Tibial artery (tissue), 4 donors: ENCODE measurements around the gene BNC2.

Source experiments
- DNase-seq, 2 donors: peaks; one replicate each; pipeline ENCODE4 v3.0.0-alpha.2; 2019
- H3K27ac ChIP-seq, 2 donors: fragments of 200-600 bp; sonication (generic) in 1 of 2; 1 replicate in 1 of 2; 2 replicates in 1 of 2; pipeline ENCODE4 v1.5.1; 2018 to 2019; ENCODE audit warnings: mild to moderate bottlenecking in 1 of 2
- H3K27me3 ChIP-seq, 2 donors: fragments of 200-600 bp; sonication (generic) in 1 of 2; one replicate each; pipeline versions ENCODE4 v1.5.1 to v1.6.0; 2016 to 2019
- H3K36me3 ChIP-seq, 3 donors: fragments of 200-600 bp; sonication (generic) in 2 of 3; one replicate each; pipeline ENCODE4 v1.5.1; 2016 to 2019; ENCODE audit warnings: mild to moderate bottlenecking in 2 of 3
- H3K4me1 ChIP-seq, 4 donors: fragments of 200-600 bp; sonication (generic) in 2 of 4; 1 replicate in 3 of 4; 2 replicates in 1 of 4; pipeline ENCODE4 v1.5.1; 2016 to 2019
- H3K4me3 ChIP-seq, 2 donors: fragments of 200-600 bp; sonication (generic) in 1 of 2; 1 replicate in 1 of 2; 2 replicates in 1 of 2; pipeline ENCODE4 v1.5.1; 2018 to 2019; ENCODE audit warnings: mild to moderate bottlenecking in 2 of 2
- H3K9me3 ChIP-seq, 3 donors: fragments of 200-600 bp; sonication (generic) in 1 of 3; one replicate each; pipeline ENCODE4 v1.5.1; 2016 to 2019
- CTCF ChIP-seq, 2 experiments: fragments of 200-600 bp in 1 of 2; fragments of 450-650 bp in 1 of 2; IDR thresholded peaks; one replicate each; pipeline ENCODE4 v1.5.1; 2017 to 2019; ENCODE audit warnings: antibody characterized with exemption in 2 of 2, mild to moderate bottlenecking in 1 of 2, moderate library complexity in 1 of 2
- intact Hi-C: fragments of 100-400 bp; cut with DNase I; formaldehyde crosslinking; loops from one replicate; pipeline ENCODE4 v1.15.0; 2023; ENCODE audit warnings: low total_unique reads

The BNC2 gene

GRCh38 chr9:16591092-16591491 lies 279.4 kb downstream of the BNC2 start:
- Histone ChIP-seq H3K4me1 (no peaks in the 10 kb centered on the region), H3K36me3 (no peaks in the 10 kb centered on the region), H3K9me3 (no peaks in the 10 kb centered on the region), H3K27me3 (no peaks in the 10 kb centered on the region), H3K4me3 (no peak overlapping the region), H3K27ac (no peak overlapping the region)
- DNase-seq = no peak
- intact Hi-C loops = no loop called here
- no peak for TF ChIP-seq CTCF (IDR thresholded peaks at IDR 0.05)

GRCh38 chr9:16585591-16585990 lies 284.9 kb downstream of the BNC2 start:
- Histone ChIP-seq H3K27ac (no peak overlapping the region), H3K9me3 (no peaks in the 10 kb centered on the region), H3K27me3 (no peaks in the 10 kb centered on the region), H3K36me3 (no peaks in the 10 kb centered on the region), H3K4me3 (no peak overlapping the region), H3K4me1 (peaks cover 0 to 17% (median 5%) of the 10 kb centered on the region in 4 donors)
- DNase-seq = no peak
- intact Hi-C loops = no loop called here
- no peak for TF ChIP-seq CTCF (IDR thresholded peaks at IDR 0.05)

- Histone ChIP-seq H3K36me3 (no peaks in the 10 kb centered on the region), H3K9me3 (no peaks in the 10 kb centered on the region), H3K27me3 (no peaks in the 10 kb centered on the region), H3K27ac (no peak overlapping the region), H3K4me3 (no peak overlapping the region), H3K4me1 (peaks cover 0 to 27% (median 8%) of the 10 kb centered on the region in 4 donors)
- intact Hi-C loops = no loop called here
- no peak for TF ChIP-seq CTCF (IDR thresholded peaks at IDR 0.05)
- DNase-seq = no peak
Observed at GRCh38 chr9:16579872-16580432, 290.5 kb downstream of the BNC2 start.

GRCh38 chr9:16575986-16576245 lies 294.6 kb downstream of the BNC2 start:
- TF ChIP-seq CTCF (IDR thresholded peaks at IDR 0.05) = no peak
- peak overlapping the region in 1 of 2 donors; percentile 38 for H3K27ac ChIP-seq
- intact Hi-C loops = no loop called here
- no peaks in the 10 kb centered on the region for H3K27me3 ChIP-seq
- H3K4me3 ChIP-seq = peak overlapping the region in 1 of 2 donors; percentile 6
- no peaks in the 10 kb centered on the region for H3K9me3 ChIP-seq
- peaks cover 0 to 11% (median 2%) of the 10 kb centered on the region in 4 donors for H3K4me1 ChIP-seq
- DNase-seq = no peak
- no peaks in the 10 kb centered on the region for H3K36me3 ChIP-seq

GRCh38 chr9:16575142-16575985 lies 295.1 kb downstream of the BNC2 start:
- TF ChIP-seq CTCF (IDR thresholded peaks at IDR 0.05) = no peak
- intact Hi-C loops = no loop called here
- peak overlapping the region in 1 of 2 donors; percentile 38 for H3K27ac ChIP-seq

More at GRCh38 chr9:16575142-16575985, 295.1 kb downstream of the BNC2 start:
- Histone ChIP-seq H3K4me1 (peaks cover 0 to 11% (median 2%) of the 10 kb centered on the region in 4 donors), H3K4me3 (peak overlapping the region in 1 of 2 donors; percentile 6), H3K27me3 (no peaks in the 10 kb centered on the region), H3K9me3 (no peaks in the 10 kb centered on the region), H3K36me3 (no peaks in the 10 kb centered on the region)
- DNase-seq = no peak
